ENCODE results near the gene MYCBP2. TPM values are rescaled to one million over a fixed set of nuclear protein-coding genes. Genes with fewer than 3 reads are reported as not detected.

Gene MYCBP2
- total RNA-seq, 2 experiments from 2014 or later: 121 to 125 TPM

DNA sequence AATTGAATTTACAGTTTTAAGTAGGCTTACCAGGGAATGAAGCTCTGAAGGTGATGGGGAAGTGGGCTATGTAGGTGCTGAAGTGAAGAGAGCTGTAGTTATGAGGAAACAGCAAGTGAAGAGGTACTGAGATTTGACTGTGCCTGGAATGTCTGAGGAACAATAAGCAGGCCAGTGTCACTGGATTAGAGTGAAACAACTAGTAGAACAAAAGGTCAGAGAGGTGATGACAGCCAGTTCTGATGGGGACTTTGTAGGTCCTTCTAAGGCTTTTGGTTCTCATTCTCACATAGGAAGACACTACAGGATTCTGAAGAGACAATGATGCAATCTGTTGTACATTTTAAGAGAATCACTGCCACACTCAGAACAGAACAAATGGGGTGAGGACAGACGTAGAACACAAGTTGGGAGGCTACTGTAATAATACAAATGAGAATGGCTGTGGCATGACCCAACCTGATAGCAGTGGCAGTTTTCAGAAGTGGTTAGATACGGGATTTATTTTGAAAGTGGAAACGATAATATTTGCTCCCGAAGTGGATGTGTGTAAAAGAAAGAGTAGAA, 130.8 kb downstream of the MYCBP2 start:
- no peaks in the 10 kb centered on the region for H3K4me1 ChIP-seq (ENCODE audit: insufficient read depth, low read length, poor library complexity, severe bottlenecking)
- no peak for TF ChIP-seq EZH2phosphoT487 (IDR thresholded peaks at IDR 0.05; ENCODE audit: borderline replicate concordance, low read depth, low read length)
- TF ChIP-seq, protein P1, sequence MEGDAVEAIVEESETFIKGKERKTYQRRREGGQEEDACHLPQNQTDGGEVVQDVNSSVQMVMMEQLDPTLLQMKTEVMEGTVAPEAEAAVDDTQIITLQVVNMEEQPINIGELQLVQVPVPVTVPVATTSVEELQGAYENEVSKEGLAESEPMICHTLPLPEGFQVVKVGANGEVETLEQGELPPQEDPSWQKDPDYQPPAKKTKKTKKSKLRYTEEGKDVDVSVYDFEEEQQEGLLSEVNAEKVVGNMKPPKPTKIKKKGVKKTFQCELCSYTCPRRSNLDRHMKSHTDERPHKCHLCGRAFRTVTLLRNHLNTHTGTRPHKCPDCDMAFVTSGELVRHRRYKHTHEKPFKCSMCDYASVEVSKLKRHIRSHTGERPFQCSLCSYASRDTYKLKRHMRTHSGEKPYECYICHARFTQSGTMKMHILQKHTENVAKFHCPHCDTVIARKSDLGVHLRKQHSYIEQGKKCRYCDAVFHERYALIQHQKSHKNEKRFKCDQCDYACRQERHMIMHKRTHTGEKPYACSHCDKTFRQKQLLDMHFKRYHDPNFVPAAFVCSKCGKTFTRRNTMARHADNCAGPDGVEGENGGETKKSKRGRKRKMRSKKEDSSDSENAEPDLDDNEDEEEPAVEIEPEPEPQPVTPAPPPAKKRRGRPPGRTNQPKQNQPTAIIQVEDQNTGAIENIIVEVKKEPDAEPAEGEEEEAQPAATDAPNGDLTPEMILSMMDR (conservative IDR thresholded peaks at IDR 0.05; ENCODE audit: low read length): no peak
- no peaks in the 10 kb centered on the region for H3K9me3 ChIP-seq (ENCODE audit: low read length)
- H3K9me2 ChIP-seq (ENCODE audit: insufficient read depth, low read length): no peaks in the 10 kb centered on the region
- no peak overlapping the region for H3K4me3 ChIP-seq (ENCODE audit: low read depth, low read length, poor library complexity, severe bottlenecking)
- CTCF ChIA-PET (ENCODE audit: unreplicated experiment): no interaction called here
- no peak overlapping the region for H3K27ac ChIP-seq (ENCODE audit: low read depth, low read length, poor library complexity, severe bottlenecking)
- POLR2A ChIA-PET: interaction anchor here (1.1 to 1.3 kb wide), 2 partner anchors 33 to 210 kb away, joined by 3 to 4 read pairs; no protein-coding TSS in a partner anchor
- no peak for DNase-seq (ENCODE audit: low spot score)
- H4K20me1 ChIP-seq (ENCODE audit: insufficient read depth, low read length): no peaks in the 10 kb centered on the region
- no TSS peak for BruUV-seq (replicated peaks)
- H3K36me3 ChIP-seq (ENCODE audit: insufficient read depth, low read length): peaks cover 74% of the 10 kb centered on the region
- H3K4me2 ChIP-seq (ENCODE audit: low read length): no peak overlapping the region
- intact Hi-C loops (cut with micrococcal nuclease; ENCODE audit: unreplicated experiment): no loop called here
- H2AFZ ChIP-seq (ENCODE audit: low read length): no peak overlapping the region
- no peaks in the 10 kb centered on the region for H3K79me2 ChIP-seq (ENCODE audit: insufficient read depth, low read depth, low read length)

DNA sequence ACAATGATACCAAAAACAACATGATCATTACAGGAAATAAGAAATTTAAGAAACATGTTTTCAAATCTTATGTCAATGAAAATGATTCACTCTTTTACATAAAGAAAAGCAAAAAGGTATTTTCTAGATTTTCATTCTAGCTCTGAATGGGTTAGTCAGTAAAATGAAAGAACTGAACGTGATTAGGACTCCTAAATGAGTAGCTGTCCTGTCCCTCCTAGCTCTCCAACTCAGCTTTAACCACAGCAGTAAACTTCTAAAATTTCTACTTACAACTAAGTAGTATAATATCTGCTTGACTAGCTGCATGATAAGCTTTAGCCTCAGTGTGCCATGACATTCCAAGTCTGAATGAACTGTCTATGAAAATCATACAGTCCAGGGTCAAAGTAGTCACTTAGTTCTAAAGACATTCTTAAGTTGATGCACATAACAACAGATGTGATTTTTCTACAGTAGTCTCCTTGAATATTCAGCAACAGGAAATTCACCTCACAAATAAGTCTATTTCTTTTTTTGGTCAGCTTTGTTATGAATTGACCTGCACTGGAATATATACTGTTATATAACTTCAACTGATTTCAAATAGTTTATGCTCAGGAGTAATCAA, 136.4 kb downstream of the MYCBP2 start:
- TF ChIP-seq, protein P1 (conservative IDR thresholded peaks at IDR 0.05; ENCODE audit: low read length): no peak
- no peak for TF ChIP-seq EZH2phosphoT487 (IDR thresholded peaks at IDR 0.05; ENCODE audit: borderline replicate concordance, low read depth, low read length)
- Histone ChIP-seq H3K79me2 (ENCODE audit: insufficient read depth, low read depth, low read length) (no peaks in the 10 kb centered on the region), H4K20me1 (ENCODE audit: insufficient read depth, low read length) (no peaks in the 10 kb centered on the region), H3K4me2 (ENCODE audit: low read length) (no peak overlapping the region), H3K36me3 (ENCODE audit: insufficient read depth, low read length) (peaks cover 92% of the 10 kb centered on the region), H3K4me1 (ENCODE audit: insufficient read depth, low read length, poor library complexity, severe bottlenecking) (peaks cover 1% of the 10 kb centered on the region), H3K9me3 (ENCODE audit: low read length) (no peaks in the 10 kb centered on the region), H3K4me3 (ENCODE audit: low read depth, low read length, poor library complexity, severe bottlenecking) (no peak overlapping the region), H2AFZ (ENCODE audit: low read length) (no peak overlapping the region), H3K27ac (ENCODE audit: low read depth, low read length, poor library complexity, severe bottlenecking) (no peak overlapping the region), H3K9me2 (ENCODE audit: insufficient read depth, low read length) (no peaks in the 10 kb centered on the region)
- no TSS peak for BruUV-seq (replicated peaks)
- intact Hi-C loops (cut with micrococcal nuclease; ENCODE audit: unreplicated experiment): no loop called here
- CTCF ChIA-PET (ENCODE audit: unreplicated experiment): interaction anchor here (0.9 kb wide), 1 partner anchor 137 kb away, joined by 3 read pairs; the partner anchor contains the start of gene MYCBP2
- DNase-seq (ENCODE audit: low spot score): no peak
- POLR2A ChIA-PET: interaction anchor here (1.5 kb wide), 1 partner anchor 11 kb away, joined by 4 read pairs; no protein-coding TSS in a partner anchor

DNA sequence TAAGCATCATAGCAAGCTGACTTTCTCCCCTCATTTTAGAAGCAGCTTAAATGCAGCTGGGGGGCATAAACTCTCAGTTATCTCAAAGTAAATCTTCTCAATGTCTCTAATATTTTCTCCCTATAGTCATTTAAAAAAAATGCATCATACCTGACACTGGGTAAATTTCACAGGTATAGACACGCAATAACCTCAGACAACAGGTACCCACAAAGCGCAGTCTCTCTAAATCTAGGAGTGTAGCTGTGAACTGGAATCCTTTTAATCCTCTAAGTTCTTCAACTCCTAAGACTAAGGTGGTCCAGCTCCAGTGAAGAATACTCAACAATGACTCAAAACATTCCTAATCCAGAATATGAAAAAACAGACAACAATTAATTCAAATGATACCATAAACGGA, 141.2 kb downstream of the MYCBP2 start:
- H2AFZ ChIP-seq (ENCODE audit: low read length): no peak overlapping the region
- H3K4me3 ChIP-seq (ENCODE audit: low read depth, low read length, poor library complexity, severe bottlenecking): no peak overlapping the region
- no peak overlapping the region for H3K27ac ChIP-seq (ENCODE audit: low read depth, low read length, poor library complexity, severe bottlenecking)
- H4K20me1 ChIP-seq (ENCODE audit: insufficient read depth, low read length): no peaks in the 10 kb centered on the region
- BruUV-seq (replicated peaks): no TSS peak
- DNase-seq (ENCODE audit: low spot score): no peak
- POLR2A ChIA-PET: interaction anchor here (0.8 to 1.5 kb wide), 7 partner anchors 9 to 345 kb away, joined by 3 to 5 read pairs (median 3); no protein-coding TSS in a partner anchor
- CTCF ChIA-PET (ENCODE audit: unreplicated experiment): no interaction called here
- no peaks in the 10 kb centered on the region for H3K79me2 ChIP-seq (ENCODE audit: insufficient read depth, low read depth, low read length)
- peaks cover 93% of the 10 kb centered on the region for H3K36me3 ChIP-seq (ENCODE audit: insufficient read depth, low read length)
- TF ChIP-seq EZH2phosphoT487 (IDR thresholded peaks at IDR 0.05; ENCODE audit: borderline replicate concordance, low read depth, low read length): no peak
- TF ChIP-seq, protein P1 (conservative IDR thresholded peaks at IDR 0.05; ENCODE audit: low read length): no peak
- intact Hi-C loops (cut with micrococcal nuclease; ENCODE audit: unreplicated experiment): loop anchor here (10.0 kb wide), 1 partner anchor 289 kb away; no protein-coding TSS in a partner anchor
- no peak overlapping the region for H3K4me2 ChIP-seq (ENCODE audit: low read length)
- H3K4me1 ChIP-seq (ENCODE audit: insufficient read depth, low read length, poor library complexity, severe bottlenecking): peaks cover 15% of the 10 kb centered on the region
- H3K9me3 ChIP-seq (ENCODE audit: low read length): no peaks in the 10 kb centered on the region
- H3K9me2 ChIP-seq (ENCODE audit: insufficient read depth, low read length): no peaks in the 10 kb centered on the region

Measured in OCI-LY7 (cell line).